PC-3 (cell line): ENCODE data around the gene LCAT.

Source experiments
- EZH2phosphoT487 ChIP-seq: fragments of 300-600 bp; sonication (generic); IDR thresholded peaks from 2 replicates; pipeline ENCODE4 v1.6.1; 2018; ENCODE audit warnings: mild to moderate bottlenecking, antibody characterized with exemption, low read length, borderline replicate concordance
- TF ChIP-seq, protein P1 (sequence below): fragments of 300-600 bp; sonication (generic); conservative IDR thresholded peaks from 2 replicates; pipeline ENCODE4 v1.5.1; 2017; ENCODE audit warnings: antibody characterized with exemption, low read depth, mild to moderate bottlenecking, low read length

DNA sequence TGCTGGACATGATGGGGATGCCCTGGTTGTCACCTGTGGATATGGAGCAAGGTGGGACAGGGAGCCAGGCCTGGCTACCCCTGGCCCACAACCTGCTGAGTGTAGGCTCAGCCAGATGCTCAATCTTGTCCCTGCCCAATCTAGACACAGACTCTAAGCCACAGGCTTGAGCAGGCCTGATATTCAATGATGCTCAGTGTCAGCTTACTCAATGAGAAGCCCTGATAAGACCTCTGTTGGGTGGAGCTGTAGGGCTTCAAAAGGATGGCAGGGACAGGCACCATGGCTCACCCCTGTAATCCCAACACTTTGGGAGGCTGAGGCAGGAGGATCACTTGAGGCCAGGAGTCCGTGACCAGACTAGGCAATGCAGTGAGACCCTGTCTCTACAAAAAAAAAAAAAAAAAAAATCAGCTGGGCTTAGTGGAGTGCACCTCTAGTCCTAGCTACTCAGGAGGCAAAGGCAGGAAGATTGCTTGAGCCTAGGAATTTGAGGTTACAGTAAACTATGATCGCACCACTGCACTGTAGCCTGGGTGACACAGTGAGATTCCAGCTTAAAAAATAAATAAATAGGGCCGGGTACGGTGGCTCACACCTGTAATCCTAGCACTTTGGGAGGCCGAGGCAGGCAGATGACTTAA is 3.4 kb downstream of the LCAT start:
- TF ChIP-seq, protein P1, sequence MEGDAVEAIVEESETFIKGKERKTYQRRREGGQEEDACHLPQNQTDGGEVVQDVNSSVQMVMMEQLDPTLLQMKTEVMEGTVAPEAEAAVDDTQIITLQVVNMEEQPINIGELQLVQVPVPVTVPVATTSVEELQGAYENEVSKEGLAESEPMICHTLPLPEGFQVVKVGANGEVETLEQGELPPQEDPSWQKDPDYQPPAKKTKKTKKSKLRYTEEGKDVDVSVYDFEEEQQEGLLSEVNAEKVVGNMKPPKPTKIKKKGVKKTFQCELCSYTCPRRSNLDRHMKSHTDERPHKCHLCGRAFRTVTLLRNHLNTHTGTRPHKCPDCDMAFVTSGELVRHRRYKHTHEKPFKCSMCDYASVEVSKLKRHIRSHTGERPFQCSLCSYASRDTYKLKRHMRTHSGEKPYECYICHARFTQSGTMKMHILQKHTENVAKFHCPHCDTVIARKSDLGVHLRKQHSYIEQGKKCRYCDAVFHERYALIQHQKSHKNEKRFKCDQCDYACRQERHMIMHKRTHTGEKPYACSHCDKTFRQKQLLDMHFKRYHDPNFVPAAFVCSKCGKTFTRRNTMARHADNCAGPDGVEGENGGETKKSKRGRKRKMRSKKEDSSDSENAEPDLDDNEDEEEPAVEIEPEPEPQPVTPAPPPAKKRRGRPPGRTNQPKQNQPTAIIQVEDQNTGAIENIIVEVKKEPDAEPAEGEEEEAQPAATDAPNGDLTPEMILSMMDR: no peak
- no peak for TF ChIP-seq EZH2phosphoT487
